HepG2 (cell line): ENCODE results near the gene KDM8. TPM values are rescaled to one million over a fixed set of nuclear protein-coding genes. Genes with fewer than 3 reads are reported as not detected.

Experiments
- EZH2 ChIP-seq: conservative IDR thresholded peaks from 2 replicates; pipeline ENCODE4 v1.6.1; 2012; ENCODE audit warnings: mild to moderate bottlenecking, low read depth, low read length, moderate library complexity
- FOXK1 ChIP-seq: sonication (generic); formaldehyde crosslinking; IDR thresholded peaks from 2 replicates; pipeline ENCODE4 v1.4.0; 2020; ENCODE audit warnings: low read depth, missing genetic modification reagents, borderline replicate concordance
- FOXO4 ChIP-seq: sonication (generic); formaldehyde crosslinking; conservative IDR thresholded peaks from 2 replicates; pipeline ENCODE4 v1.8.1; 2023; ENCODE audit warnings: missing genetic modification reagents
- HNF1A ChIP-seq, 2 experiments: sonication (generic) in 1 of 2; formaldehyde crosslinking in 1 of 2; IDR thresholded peaks; 2 replicates each; pipeline versions ENCODE4 v1.4.0 to v1.6.1; 2016 to 2020; ENCODE audit warnings: borderline replicate concordance in 1 of 2, low read depth in 1 of 2, mild to moderate bottlenecking in 1 of 2, missing genetic modification reagents in 1 of 2
- MAX ChIP-seq: IDR thresholded peaks from 2 replicates; pipeline ENCODE4 v1.6.1; 2012; ENCODE audit warnings: inconsistent platforms
- MAZ ChIP-seq, 2 experiments: sonication (generic) in 1 of 2; formaldehyde crosslinking in 1 of 2; IDR thresholded peaks; 2 replicates each; pipeline versions ENCODE4 v1.5.0 to v1.6.1; 2012 to 2020; ENCODE audit warnings: low read depth in 2 of 2, mild to moderate bottlenecking in 2 of 2, borderline replicate concordance in 1 of 2, improper control_type of control experiment in 1 of 2, low read length in 1 of 2, missing genetic modification reagents in 1 of 2, moderate library complexity in 1 of 2
- NCOA5 ChIP-seq: sonication (generic); formaldehyde crosslinking; IDR thresholded peaks from 2 replicates; pipeline ENCODE4 v1.4.0; 2020; ENCODE audit warnings: missing genetic modification reagents
- SAFB2 ChIP-seq: sonication (generic); formaldehyde crosslinking; IDR thresholded peaks from 2 replicates; pipeline ENCODE4 v1.5.1; 2020; ENCODE audit warnings: missing genetic modification reagents, low read depth, mild to moderate bottlenecking, borderline replicate concordance
- ZBTB33 ChIP-seq: sonication (generic); formaldehyde crosslinking; IDR thresholded peaks from 2 replicates; pipeline ENCODE4 v1.4.0; 2020; ENCODE audit warnings: missing genetic modification reagents
- ZFP36L1 ChIP-seq: sonication (generic); formaldehyde crosslinking; IDR thresholded peaks from 2 replicates; pipeline ENCODE4 v1.8.0; 2022; ENCODE audit warnings: mild to moderate bottlenecking, missing genetic modification reagents, moderate library complexity
- ZNF232 ChIP-seq: sonication (generic); formaldehyde crosslinking; IDR thresholded peaks from 2 replicates; pipeline ENCODE4 v1.4.0; 2020; ENCODE audit warnings: missing genetic modification reagents, borderline replicate concordance
- ZNF296 ChIP-seq: sonication (generic); formaldehyde crosslinking; conservative IDR thresholded peaks from 2 replicates; pipeline ENCODE4 v1.5.0; 2020; ENCODE audit warnings: mild to moderate bottlenecking, missing genetic modification reagents
- ZNF382 ChIP-seq: sonication (generic); formaldehyde crosslinking; IDR thresholded peaks from 2 replicates; pipeline ENCODE4 v1.5.0; 2020; ENCODE audit warnings: missing genetic modification reagents, mild to moderate bottlenecking, borderline replicate concordance
- ZNF570 ChIP-seq: sonication (generic); formaldehyde crosslinking; IDR thresholded peaks from 2 replicates; pipeline ENCODE4 v1.4.0; 2020; ENCODE audit warnings: mild to moderate bottlenecking, missing genetic modification reagents, borderline replicate concordance
- ZNF639 ChIP-seq: conservative IDR thresholded peaks from 2 replicates; pipeline ENCODE4 v1.6.1; 2018; ENCODE audit warnings: missing genetic modification reagents
- ZNF672 ChIP-seq: sonication (generic); formaldehyde crosslinking; IDR thresholded peaks from 2 replicates; pipeline ENCODE4 v1.8.1; 2022; ENCODE audit warnings: missing genetic modification reagents
- ZNF761 ChIP-seq: sonication (generic); formaldehyde crosslinking; conservative IDR thresholded peaks from 2 replicates; pipeline ENCODE4 v1.4.0; 2020; ENCODE audit warnings: mild to moderate bottlenecking, missing genetic modification reagents
- ZSCAN9 ChIP-seq: IDR thresholded peaks from 2 replicates; pipeline ENCODE4 v1.6.1; 2016; ENCODE audit warnings: borderline replicate concordance
- polyA plus RNA-seq, 8 experiments: library from polyadenylated mRNA; depleted of rRNA in 3 of 8; stranded (reverse) in 7 of 8; unstranded in 1 of 8; fragments of >200 nt; fragmentation: Illumina TruSeq in 4 of 8; extraction: Trizol in 4 of 8; gene quantifications; 2 replicates each; pipeline versions ENCODE4 v1.2.1 to v1.2.3, GENCODE V29; 2011 to 2016; ENCODE audit warnings: low read depth in 4 of 8, missing spikeins in 1 of 8, mixed read lengths in 1 of 8; ENCODE audit not compliant: insufficient read depth in 1 of 8
- total RNA-seq, 5 experiments: library from RNA; depleted of rRNA; stranded (reverse); fragments of >200 nt; fragmentation: Illumina TruSeq; extraction: Trizol; gene quantifications; 2 replicates each; pipeline ENCODE4 v1.2.3, GENCODE V29; 2016; ENCODE audit warnings: low read depth in 1 of 5

KDM8 gene
- total and polyA plus RNA-seq, 2 of the 13 experiments (the other 11 are each of a cell fraction or from before 2014, with no cell fraction given): 3.3 to 8.6 TPM

- TF ChIP-seq FOXK1 (CRISPR knock-in tag) (peak; percentile 61), ZNF296 (CRISPR knock-in tag) (no peak), ZNF570 (CRISPR knock-in tag) (no peak; the same call in 1 of the 2 replicates), ZNF639 (peak; percentile 91), ZNF672 (CRISPR knock-in tag) (no peak), MAZ (IDR thresholded peaks at IDR 0.05; ENCODE audit: borderline replicate concordance, low read depth, low read length) (peak; percentile 75; the same call in 1 of the 2 replicates), MAZ (CRISPR knock-in tag; IDR thresholded peaks at IDR 0.05; ENCODE audit: low read depth) (peak; percentile 96), FOXO4 (CRISPR knock-in tag) (peak; percentile 99; the same call in 1 of the 2 replicates), HNF1A (IDR thresholded peaks at IDR 0.05; ENCODE audit: low read depth) (no peak), HNF1A (CRISPR knock-in tag; IDR thresholded peaks at IDR 0.05; ENCODE audit: borderline replicate concordance) (peak; percentile 80), EZH2 (no peak), ZFP36L1 (peak; percentile 95; the same call in 1 of the 2 replicates), ZNF232 (peak; percentile 89; the same call in 1 of the 2 replicates), ZNF382 (CRISPR knock-in tag) (no peak), SAFB2 (peak; percentile 95), ZNF761 (peak; percentile 65), ZBTB33 (CRISPR knock-in tag) (peak; percentile 67; the same call in 1 of the 2 replicates), NCOA5 (CRISPR knock-in tag) (no peak), MAX (peak; percentile 77), ZSCAN9 (CRISPR knock-in tag) (peak; percentile 80; the same call in 1 of the 2 replicates)
Observed at GRCh38 chr16:27203507-27204311, at the start of gene KDM8 (continued).
